Stimulated activated CD4-positive, alpha-beta T cell treated with anti-CD3 and anti-CD28 coated beads, Interleukin-2, amount 100 ng/mL, for 4 hours (primary cell): ENCODE data around the gene TRDN.
"Not testable (repeated sequence)": the region's sequence is repeated elsewhere in the genome, so short reads cannot be mapped to it uniquely, and the experiment has no call there.

Experiments
- DNase-seq: peaks from one replicate; pipeline ENCODE4 v3.0.0-alpha.2; 2020; ENCODE audit warnings: low read depth

TRDN gene

GRCh38 chr6:123632641-123633040, 4.1 kb downstream of the TRDN start:
- no peak for DNase-seq

GRCh38 chr6:123629258-123629941, 7.3 kb downstream of the TRDN start:
- DNase-seq, result no peak

- no peak for DNase-seq
Measured at GRCh38 chr6:123625696-123626095, 11.1 kb downstream of the TRDN start.

GRCh38 chr6:123622780-123623179, 14.0 kb downstream of the TRDN start:
- no peak for DNase-seq

GRCh38 chr6:123619156-123619555, 17.6 kb downstream of the TRDN start:
- DNase-seq, result no peak

- DNase-seq, result no peak
Measured at GRCh38 chr6:123616942-123617341, 19.8 kb downstream of the TRDN start.

- no peak for DNase-seq
Measured at GRCh38 chr6:123616016-123616415, 20.7 kb downstream of the TRDN start.

GRCh38 chr6:123610779-123611178, 26.0 kb downstream of the TRDN start:
- DNase-seq, result no peak

- DNase-seq, result no peak
Measured at GRCh38 chr6:123604067-123604466, 32.7 kb downstream of the TRDN start.

GRCh38 chr6:123598011-123598410, 38.7 kb downstream of the TRDN start:
- no peak for DNase-seq

- no peak for DNase-seq
Measured at GRCh38 chr6:123594776-123595175, 42.0 kb downstream of the TRDN start.

- no peak for DNase-seq
Measured at GRCh38 chr6:123592426-123592825, 44.3 kb downstream of the TRDN start.

- DNase-seq, result no peak
Measured at GRCh38 chr6:123589973-123590372, 46.8 kb downstream of the TRDN start.

- no peak for DNase-seq
Measured at GRCh38 chr6:123589317-123589716, 47.4 kb downstream of the TRDN start.

GRCh38 chr6:123588546-123588895, 48.2 kb downstream of the TRDN start:
- no peak for DNase-seq

- no peak for DNase-seq
Measured at GRCh38 chr6:123587838-123588545, 48.8 kb downstream of the TRDN start.

GRCh38 chr6:123587407-123587806, 49.3 kb downstream of the TRDN start:
- DNase-seq, result not testable (repeated sequence)

GRCh38 chr6:123580331-123580730, 56.4 kb downstream of the TRDN start:
- no peak for DNase-seq

GRCh38 chr6:123575188-123575587, 61.6 kb downstream of the TRDN start:
- DNase-seq, result no peak

GRCh38 chr6:123570813-123571684, 65.7 kb downstream of the TRDN start:
- no peak for DNase-seq

GRCh38 chr6:123569575-123569974, 67.2 kb downstream of the TRDN start:
- no peak for DNase-seq

- DNase-seq, result no peak
Measured at GRCh38 chr6:123565529-123565928, 71.2 kb downstream of the TRDN start.

GRCh38 chr6:123564361-123564760, 72.4 kb downstream of the TRDN start:
- DNase-seq, result no peak
